ENCODE results near the gene NUDT16L1.

- TF ChIP-seq CTCF (IDR thresholded peaks at IDR 0.05 in 4 of 5, conservative IDR thresholded peaks at IDR 0.05 in 1 of 5) = no peak
- no peak for TF ChIP-seq POLR2A (IDR thresholded peaks at IDR 0.05)
Measured at GRCh38 chr16:4695473-4696171, 2.3 kb downstream of the NUDT16L1 start.
